GM12878 (cell line): Measurements from ENCODE around the gene RHOB. TPM values are rescaled to one million over a fixed set of nuclear protein-coding genes. Genes with fewer than 3 reads are reported as not detected.

Experiments used
- ATAC-seq: fragments of 200-7000 bp; cut with Tn5 transposase; 3 replicates; pipeline ENCODE4 v1.9.1; 2020; ENCODE audit warnings: mild to moderate bottlenecking, moderate library complexity
- BruUV-seq: library from RNA; stranded (reverse); fragments of 400-500 nt; replicated peaks from 2 replicates; lab custom pipeline; 2021; lab: Mats Ljungman, UMichigan
- CTCF ChIA-PET: fragments of 300-600 bp; sonication (Branson Sonifier 250); formaldehyde crosslinking; extraction: SDS; loops from one replicate; lab custom pipeline; 2021; ENCODE audit warnings: inconsistent platforms; lab: Yijun Ruan, JAX
- POLR2A ChIA-PET: fragments of 350-600 bp; formaldehyde crosslinking; extraction: SDS; loops from one replicate; lab custom pipeline; 2021; ENCODE audit warnings: inconsistent platforms; lab: Charles Lee
- RAD21 ChIA-PET: fragments of 300-600 bp; sonication (Branson Sonifier 250); formaldehyde crosslinking; loops from one replicate; lab custom pipeline; 2023; ENCODE audit warnings: antibody characterized with exemption; ENCODE audit not compliant: unreplicated experiment; lab: Charles Lee
- SMC1A ChIA-PET: fragments of 300-600 bp; sonication (Branson Sonifier 250); formaldehyde crosslinking; loops from one replicate; lab custom pipeline; 2023; ENCODE audit not compliant: unreplicated experiment, uncharacterized antibody; lab: Charles Lee
- DNase-seq: peaks from one replicate; pipeline ENCODE4 v3.0.0-alpha.2; 2011; ENCODE audit warnings: low read depth, low spot score
- FAIRE-seq: peaks from 3 replicates; lab custom pipeline; 2011; peaks lifted over from hg19 to GRCh38; lab: Jason Lieb, UNC
- H2AFZ ChIP-seq: 2 replicates; pipeline ENCODE4 v1.6.0; 2011; ENCODE audit warnings: low read depth, low read length, control low read depth; ENCODE audit not compliant: control insufficient read depth
- H3K27ac ChIP-seq: 2 replicates; pipeline ENCODE4 v1.5.1; 2011; ENCODE audit warnings: control low read depth; ENCODE audit not compliant: control insufficient read depth, insufficient read depth
- H3K27me3 ChIP-seq, 2 experiments: replicated peaks in 1 of 2; 2 replicates each; pipeline versions ENCODE4 v1.6.0 to v1.6.1; 2011; ENCODE audit warnings: low read length in 1 of 2; ENCODE audit not compliant: control insufficient read depth in 2 of 2, insufficient read depth in 2 of 2
- H3K36me3 ChIP-seq, 2 experiments: 2 replicates each; pipeline ENCODE4 v1.5.1; 2011; ENCODE audit warnings: low read length in 1 of 2; ENCODE audit not compliant: control insufficient read depth in 2 of 2, insufficient read depth in 2 of 2
- H3K4me1 ChIP-seq: 2 replicates; pipeline ENCODE4 v1.6.1; 2011; ENCODE audit warnings: mild to moderate bottlenecking, low read length, moderate library complexity, mixed read lengths; ENCODE audit not compliant: control insufficient read depth, insufficient read depth
- H3K4me2 ChIP-seq: 2 replicates; pipeline ENCODE4 v1.6.0; 2011; ENCODE audit warnings: control low read depth; ENCODE audit not compliant: control insufficient read depth, insufficient read depth
- H3K4me3 ChIP-seq: fragments of 200-600 bp; sonication (generic); 2 replicates; pipeline ENCODE4 v1.5.1; 2016
- H3K79me2 ChIP-seq: 2 replicates; pipeline ENCODE4 v1.6.0; 2011; ENCODE audit warnings: low read length; ENCODE audit not compliant: control insufficient read depth, insufficient read depth
- H3K9ac ChIP-seq: 2 replicates; pipeline ENCODE4 v1.8.0; 2011; ENCODE audit warnings: low read length, control low read depth, mixed read lengths; ENCODE audit not compliant: control insufficient read depth, insufficient read depth
- H3K9me3 ChIP-seq: replicated peaks from 3 replicates; pipeline ENCODE4 v1.5.1; 2011; ENCODE audit warnings: mild to moderate bottlenecking, low read length; ENCODE audit not compliant: control insufficient read depth, insufficient read depth
- H4K20me1 ChIP-seq: 2 replicates; pipeline ENCODE4 v1.6.0; 2011; ENCODE audit not compliant: control insufficient read depth, insufficient read depth
- ATF7 ChIP-seq: fragments of 450-650 bp; IDR thresholded peaks from 2 replicates; pipeline ENCODE4 v1.6.1; 2016; ENCODE audit warnings: low read depth, mild to moderate bottlenecking
- CBX3 ChIP-seq: fragments of 200-600 bp; sonication (generic); IDR thresholded peaks from 2 replicates; pipeline ENCODE4 v1.6.1; 2016; ENCODE audit warnings: low read depth, borderline replicate concordance
- E4F1 ChIP-seq: fragments of 450-650 bp; IDR thresholded peaks from 2 replicates; pipeline ENCODE4 v1.6.1; 2018; ENCODE audit warnings: borderline replicate concordance, mild to moderate bottlenecking; ENCODE audit not compliant: partially characterized antibody
- EGR1 ChIP-seq, 2 experiments: IDR thresholded peaks; 1 replicate in 1 of 2; 2 replicates in 1 of 2; pipeline ENCODE4 v1.6.1; 2011 to 2012; ENCODE audit warnings: low read depth in 2 of 2, low read length in 2 of 2, borderline replicate concordance in 1 of 2, mild to moderate bottlenecking in 1 of 2, moderate library complexity in 1 of 2
- IKZF2 ChIP-seq, 2 experiments: fragments of 450-650 bp; IDR thresholded peaks; 2 replicates each; pipeline ENCODE4 v1.6.1; 2017; ENCODE audit warnings: mild to moderate bottlenecking in 2 of 2, moderate library complexity in 2 of 2
- NFXL1 ChIP-seq: fragments of 450-650 bp; IDR thresholded peaks from 2 replicates; pipeline ENCODE4 v1.6.1; 2017; ENCODE audit warnings: antibody characterized with exemption, mild to moderate bottlenecking, borderline replicate concordance
- NFYB ChIP-seq: IDR thresholded peaks from 2 replicates; pipeline ENCODE4 v1.6.1; 2011; ENCODE audit warnings: low read depth, mild to moderate bottlenecking, low read length, improper control_type of control experiment, moderate library complexity; ENCODE audit not compliant: insufficient read depth
- NRF1 ChIP-seq: conservative IDR thresholded peaks from 2 replicates; pipeline ENCODE4 v1.6.1; 2011; ENCODE audit warnings: mild to moderate bottlenecking, low read depth, low read length, improper control_type of control experiment
- RAD51 ChIP-seq: fragments of 450-650 bp; IDR thresholded peaks from 2 replicates; pipeline ENCODE4 v1.6.1; 2016; ENCODE audit warnings: moderate library complexity, mild to moderate bottlenecking, inconsistent platforms
- SMC3 ChIP-seq: IDR thresholded peaks from 2 replicates; pipeline ENCODE4 v1.6.1; 2011; ENCODE audit warnings: low read length, improper control_type of control experiment, borderline replicate concordance
- USF1 ChIP-seq: IDR thresholded peaks from 2 replicates; pipeline ENCODE4 v1.6.1; 2011; ENCODE audit warnings: borderline replicate concordance, low read depth, mild to moderate bottlenecking, moderate library complexity, mixed read lengths, low read length; ENCODE audit not compliant: insufficient read depth; ENCODE audit errors: extremely low read length
- WGBS: methylation state at CpG from one replicate; pipeline ENCODE4 v1.1.6; 2016; ENCODE audit warnings: low lambda C conversion rate; ENCODE audit not compliant: insufficient replicate concordance, insufficient coverage; ENCODE audit errors: missing lambda C conversion rate; 5-methylcytosine and 5-hydroxymethylcytosine counted together
- in situ Hi-C: fragments of 300-500 bp; cut with MboI; formaldehyde crosslinking; loops from 9 replicates; pipeline ENCODE4 v1.14.3; 2018; ENCODE audit warnings: mixed read lengths
- intact Hi-C: fragments of 100-400 bp; cut with micrococcal nuclease; formaldehyde crosslinking; loops from one replicate; pipeline ENCODE4 v1.14.2; 2022; ENCODE audit not compliant: unreplicated experiment
- polyA plus RNA-seq, 11 experiments: library from polyadenylated mRNA; depleted of rRNA in 4 of 11; unstranded in 6 of 11; stranded (reverse) in 5 of 11; fragments of >200 nt; fragmentation: Nextera tagmentation in 4 of 11; fragmentation: Illumina TruSeq in 1 of 11; extraction: Ambion mirVana in 4 of 11; extraction: Trizol in 1 of 11; gene quantifications; 1 replicate in 1 of 11; 2 replicates in 10 of 11; pipeline versions ENCODE4 v1.2.1 to v1.2.3, GENCODE V29; 2011 to 2016; ENCODE audit warnings: inconsistent platforms in 2 of 11, missing spikeins in 2 of 11, low read depth in 1 of 11
- total RNA-seq, 4 experiments: library from RNA; depleted of rRNA in 3 of 4; stranded (reverse); fragments of >200 nt in 3 of 4; fragmentation: Illumina TruSeq in 1 of 4; extraction: Trizol in 1 of 4; gene quantifications; 2 replicates each; pipeline versions ENCODE4 v1.2.1 to v1.2.3, GENCODE V29; 2013 to 2021

The RHOB gene
- total and polyA plus RNA-seq, 10 of the 15 experiments (the other 5 are each of a cell fraction or from before 2014, with no cell fraction given): 0.03 to 4.5 (median 1.2) TPM

GRCh38 chr2:20421988-20422370, 24.9 kb upstream of the RHOB start:
- ATAC-seq (no peak), DNase-seq (no peak), FAIRE-seq (no peak)
- 82% methylated on average over 7 of the region's 7 CpGs for WGBS
- H3K79me2 ChIP-seq: no peaks in the 10 kb centered on the region
- no peak overlapping the region for H3K9ac ChIP-seq
- H3K9me3 ChIP-seq: no peaks in the 10 kb centered on the region
- intact Hi-C loops: no loop called here
- no peak for TF ChIP-seq RAD51
- no peak for TF ChIP-seq CBX3
- TF ChIP-seq USF1: no peak
- no peak for TF ChIP-seq NFYB
- TF ChIP-seq ATF7: no peak
- no peak for TF ChIP-seq IKZF2 (IDR thresholded peaks at IDR 0.05)
- no peak for TF ChIP-seq EGR1 (IDR thresholded peaks at IDR 0.05; ENCODE audit: borderline replicate concordance in 1 of 2, low read depth in 2 of 2, low read length in 2 of 2)
- TF ChIP-seq NRF1: no peak
- TF ChIP-seq E4F1: no peak
- no peak for TF ChIP-seq SMC3
- TF ChIP-seq NFXL1: no peak
- H3K4me1 ChIP-seq: peaks cover 26% of the 10 kb centered on the region
- H4K20me1 ChIP-seq: no peaks in the 10 kb centered on the region
- SMC1A ChIA-PET: interaction anchor here (1.1 to 4.6 kb wide), 4 partner anchors 10 to 196 kb away, joined by 3 to 46 read pairs (median 3); no protein-coding TSS in a partner anchor
- in situ Hi-C loops: no loop called here
- H2AFZ ChIP-seq: no peak overlapping the region
- CTCF ChIA-PET: interaction anchor here (0.7 to 10.6 kb wide), 5 partner anchors 10 to 221 kb away, joined by 3 to 148 read pairs (median 5); no protein-coding TSS in a partner anchor
- H3K4me2 ChIP-seq: no peak overlapping the region
- H3K27ac ChIP-seq: no peak overlapping the region
- H3K4me3 ChIP-seq: no peak overlapping the region
- RAD21 ChIA-PET: interaction anchor here (0.8 to 6.1 kb wide), 4 partner anchors 9 to 61 kb away, joined by 3 to 44 read pairs (median 4); partner anchors contain the start of gene RHOB
- no peaks in the 10 kb centered on the region for H3K27me3 ChIP-seq
- no peaks in the 10 kb centered on the region for H3K36me3 ChIP-seq
- no TSS peak for BruUV-seq
- POLR2A ChIA-PET: no interaction called here
